KBM-7 (cell line): Measurements from ENCODE around the gene ADGRF4.

Experiments
- DNase-seq: peaks from one replicate; pipeline ENCODE4 v3.0.0-alpha.2; 2015
- in situ Hi-C: fragments of 300-500 bp; cut with MboI; formaldehyde crosslinking; loops from 2 replicates; pipeline ENCODE4 v1.14.3; 2020; ENCODE audit warnings: low sequenced_read_pairs, low pct_unique_long_range_greater_than_20kb, mixed read lengths

ADGRF4 gene, protein sequence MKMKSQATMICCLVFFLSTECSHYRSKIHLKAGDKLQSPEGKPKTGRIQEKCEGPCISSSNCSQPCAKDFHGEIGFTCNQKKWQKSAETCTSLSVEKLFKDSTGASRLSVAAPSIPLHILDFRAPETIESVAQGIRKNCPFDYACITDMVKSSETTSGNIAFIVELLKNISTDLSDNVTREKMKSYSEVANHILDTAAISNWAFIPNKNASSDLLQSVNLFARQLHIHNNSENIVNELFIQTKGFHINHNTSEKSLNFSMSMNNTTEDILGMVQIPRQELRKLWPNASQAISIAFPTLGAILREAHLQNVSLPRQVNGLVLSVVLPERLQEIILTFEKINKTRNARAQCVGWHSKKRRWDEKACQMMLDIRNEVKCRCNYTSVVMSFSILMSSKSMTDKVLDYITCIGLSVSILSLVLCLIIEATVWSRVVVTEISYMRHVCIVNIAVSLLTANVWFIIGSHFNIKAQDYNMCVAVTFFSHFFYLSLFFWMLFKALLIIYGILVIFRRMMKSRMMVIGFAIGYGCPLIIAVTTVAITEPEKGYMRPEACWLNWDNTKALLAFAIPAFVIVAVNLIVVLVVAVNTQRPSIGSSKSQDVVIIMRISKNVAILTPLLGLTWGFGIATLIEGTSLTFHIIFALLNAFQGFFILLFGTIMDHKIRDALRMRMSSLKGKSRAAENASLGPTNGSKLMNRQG

DNA sequence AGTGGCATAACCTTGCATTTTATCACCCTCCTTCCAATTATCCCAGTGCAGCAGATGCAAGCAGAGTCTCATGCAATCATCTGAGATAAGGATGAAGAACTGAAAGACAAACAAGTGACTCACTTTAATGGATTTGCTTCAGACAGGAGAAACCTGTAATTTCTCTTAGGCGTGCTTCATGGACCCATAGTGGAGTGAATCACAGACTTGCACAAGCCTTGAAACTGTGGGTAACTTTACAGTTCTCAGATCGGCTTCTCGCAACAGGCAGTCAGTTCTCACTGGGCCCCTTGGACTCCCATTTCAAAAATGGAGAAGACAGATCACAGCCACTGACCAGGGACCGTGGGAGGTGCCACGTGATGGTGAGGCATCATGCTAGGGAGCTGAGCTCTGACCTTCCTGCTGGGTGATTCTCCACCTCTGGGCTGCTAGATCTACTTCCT is at the start of gene ADGRF4:
ADGRF4 (plus strand) TSS at position 239 of the 446 bp plus-strand sequence. CDS start 8,666 bp downstream, outside the sequence.
- in situ Hi-C loops: no loop called here
- no peak for DNase-seq

DNA sequence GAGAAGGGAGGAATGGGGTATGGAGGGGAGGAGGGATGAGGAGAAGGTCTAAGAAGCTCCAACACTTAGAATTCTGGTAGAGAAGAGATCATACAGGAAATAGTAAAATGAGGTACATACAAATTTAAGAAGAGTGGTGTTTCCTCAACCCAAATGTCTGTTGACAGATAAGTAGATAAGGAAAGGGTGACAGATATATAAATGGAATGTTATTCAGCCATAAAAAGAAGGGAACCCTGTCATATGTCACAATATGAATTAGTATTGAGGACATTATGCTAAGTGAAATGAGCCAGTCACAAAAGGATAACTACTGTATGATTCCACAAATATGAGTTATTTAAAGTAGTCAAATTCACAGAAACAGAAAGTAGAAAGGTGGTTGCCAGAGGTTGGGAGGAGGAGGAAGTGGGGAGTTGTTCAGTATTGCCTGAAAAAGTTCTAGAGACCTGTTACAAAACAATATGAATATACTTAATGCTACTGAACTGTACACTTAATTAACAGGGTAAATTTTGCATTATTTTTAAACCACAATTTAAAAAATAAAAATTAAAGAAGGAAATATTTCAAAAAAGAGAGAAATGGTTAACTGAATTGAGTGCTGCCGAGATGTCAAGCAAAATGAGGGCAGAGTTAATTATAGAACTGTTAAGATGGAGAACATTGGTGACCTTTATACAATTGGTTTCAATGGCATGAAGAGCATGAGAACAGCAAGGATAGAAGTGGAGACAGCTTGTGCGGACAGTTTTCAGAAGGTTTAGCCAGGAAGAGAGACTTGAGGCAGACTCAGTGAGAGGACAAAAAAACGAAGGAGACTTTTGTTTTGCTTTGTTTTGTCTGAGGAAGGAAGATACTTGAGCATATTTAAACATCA is 47.6 kb upstream of the ADGRF4 start:
- no peak for DNase-seq
- in situ Hi-C loops: no loop called here

DNA sequence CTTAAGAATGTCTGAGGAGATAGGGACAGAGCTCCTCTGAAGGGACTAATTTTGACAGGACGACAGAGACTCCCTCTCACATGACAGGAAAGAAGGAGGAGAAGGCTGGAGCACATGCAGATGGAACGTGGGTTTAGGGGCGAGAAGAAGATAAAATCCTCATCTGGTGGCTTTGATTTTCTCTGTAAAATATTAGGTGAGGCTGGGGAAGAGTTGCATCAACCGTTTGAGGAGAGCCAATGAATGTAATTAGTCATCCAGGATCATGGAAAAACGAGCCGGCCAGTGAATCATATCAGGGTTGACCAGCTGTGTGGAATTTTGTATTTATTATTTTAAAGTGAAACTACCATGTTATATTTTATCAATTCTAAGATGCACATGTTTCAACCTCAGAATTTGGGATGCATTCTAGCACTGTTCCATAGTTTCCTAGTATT is 46.9 kb upstream of the ADGRF4 start:
- in situ Hi-C loops: no loop called here
- no peak for DNase-seq

DNA sequence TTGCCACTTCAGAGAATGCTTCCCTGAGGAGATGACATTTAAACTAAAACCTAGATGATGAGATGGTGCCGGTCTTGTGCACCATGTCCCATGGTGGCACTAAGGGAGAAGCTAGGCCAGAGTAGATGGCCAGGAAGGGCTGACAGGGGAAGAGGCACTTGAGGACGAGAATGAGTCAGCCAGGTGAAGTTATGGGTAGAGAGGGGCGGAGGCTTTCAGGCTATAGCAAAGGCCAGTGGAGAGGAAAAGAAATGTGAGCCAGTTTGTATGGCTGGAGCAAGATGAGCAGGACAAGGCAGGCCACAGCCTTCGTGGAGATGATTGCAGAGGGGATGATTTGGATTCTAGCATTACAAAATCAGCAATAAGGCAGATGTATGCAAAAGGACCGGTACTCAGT is 44.7 kb upstream of the ADGRF4 start:
- DNase-seq: no peak
- in situ Hi-C loops: no loop called here

DNA sequence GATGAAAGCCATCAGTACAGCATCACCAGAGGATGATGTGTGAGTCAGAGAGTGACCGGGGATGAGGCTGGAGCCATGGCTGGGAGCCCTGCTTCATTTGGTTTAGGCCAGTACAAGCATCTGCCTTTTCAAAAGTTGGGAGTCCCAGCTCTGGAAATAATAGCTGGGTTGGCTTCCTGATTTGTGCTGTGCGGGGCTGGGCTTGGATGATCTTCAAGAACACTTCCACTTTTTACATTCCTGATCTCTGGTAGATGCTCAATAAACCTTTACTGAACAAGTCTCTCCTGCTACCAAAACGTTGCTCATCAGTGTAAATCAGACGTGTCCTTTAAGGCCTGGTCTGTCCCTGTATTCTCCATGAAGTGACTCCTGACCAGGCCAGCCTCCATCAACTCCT is 44.1 kb upstream of the ADGRF4 start:
- no peak for DNase-seq
- in situ Hi-C loops: no loop called here

DNA sequence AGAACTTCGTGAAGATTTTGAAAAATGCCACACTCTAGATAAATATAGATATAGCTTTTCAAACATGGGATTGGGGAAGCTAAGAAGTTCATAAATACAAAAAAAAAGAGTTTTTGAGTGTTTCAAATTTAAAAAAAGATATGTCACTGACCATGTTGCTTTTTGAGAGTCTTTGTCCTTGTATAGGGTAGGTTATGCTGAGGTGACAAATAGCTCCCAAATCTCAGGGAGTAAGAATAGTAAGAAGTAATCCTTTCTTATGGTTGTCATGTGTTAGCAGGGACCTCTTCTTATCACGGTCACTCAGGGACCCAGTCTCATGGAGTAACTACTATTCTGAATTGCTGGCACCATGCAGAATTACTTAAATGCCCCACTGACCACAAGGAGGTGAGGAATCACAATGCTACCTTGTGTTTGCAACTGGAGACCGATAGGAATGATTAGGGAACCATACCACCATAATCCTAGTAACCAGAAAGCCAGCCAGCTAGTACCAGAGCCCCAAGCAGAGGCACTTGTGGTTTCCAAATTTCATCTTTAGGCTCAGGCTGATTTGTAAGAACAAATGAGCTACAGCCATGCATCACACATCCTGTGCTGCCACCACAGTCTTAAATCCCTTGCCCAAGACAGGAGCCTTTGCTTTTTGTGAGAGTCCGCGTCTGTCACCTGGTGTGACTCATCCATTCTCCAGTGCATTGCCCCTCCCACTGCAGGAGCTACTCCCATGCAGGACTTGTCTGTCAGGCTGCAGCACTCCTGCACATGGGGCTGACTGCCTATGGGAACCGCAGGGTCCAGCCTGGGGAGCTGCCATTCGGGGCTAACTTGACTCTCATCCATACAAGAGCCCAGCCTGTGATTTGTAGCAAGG is 42.4 kb upstream of the ADGRF4 start:
- in situ Hi-C loops: no loop called here
- DNase-seq: no peak

DNA sequence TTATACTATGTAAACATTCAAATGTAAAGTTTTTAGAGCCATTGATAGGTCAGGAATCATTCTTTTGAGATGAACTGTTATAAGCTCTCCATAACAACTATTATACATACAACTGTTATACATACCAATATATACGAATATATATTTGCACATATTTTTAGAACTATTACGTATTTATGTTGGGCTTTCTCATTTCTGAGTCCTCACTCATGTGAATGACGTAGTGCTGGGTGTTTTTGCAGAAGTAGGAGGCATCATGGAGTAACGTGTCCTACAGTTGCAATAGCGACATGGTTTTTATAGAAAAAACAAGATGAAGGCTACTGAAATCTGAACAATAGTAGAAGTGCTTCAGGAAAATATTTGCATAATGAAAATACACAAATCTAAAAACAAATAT is 36.4 kb upstream of the ADGRF4 start:
- in situ Hi-C loops: no loop called here
- no peak for DNase-seq

DNA sequence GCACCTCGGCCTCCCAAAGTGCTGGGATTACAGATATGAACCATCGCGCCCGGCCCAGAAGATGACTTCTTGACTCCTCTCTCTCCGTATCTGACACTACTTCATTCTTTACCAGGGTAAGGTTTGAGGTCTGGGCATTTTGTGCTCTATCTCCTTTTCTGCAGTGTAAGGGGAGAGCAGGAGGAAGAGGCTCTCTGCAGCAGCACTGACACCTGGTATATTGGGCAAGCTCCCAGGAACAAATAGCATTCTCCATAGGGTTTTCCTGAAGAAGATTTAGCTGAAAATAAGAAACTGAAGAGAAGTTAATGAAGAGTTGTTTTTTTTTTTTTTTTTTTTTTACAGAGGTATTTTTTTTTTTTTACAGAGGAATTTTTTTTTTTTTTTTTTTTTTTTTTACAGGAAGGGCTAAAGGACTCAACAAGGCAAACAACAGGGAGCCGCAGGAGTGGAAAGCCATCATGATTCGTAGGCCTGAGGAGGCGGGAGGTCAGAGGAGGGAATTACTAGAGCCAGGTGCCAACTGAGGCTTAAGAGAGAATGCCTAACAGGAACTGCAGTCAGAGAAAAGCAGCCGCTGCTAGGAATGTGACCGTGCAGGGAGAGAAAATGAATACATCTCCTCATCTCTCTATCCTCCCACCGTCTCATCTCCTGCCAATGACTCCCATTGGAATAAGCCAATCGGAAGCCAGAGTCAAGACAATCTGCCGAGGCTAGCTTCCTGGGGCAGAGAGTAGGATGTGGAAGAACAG is 34.7 kb upstream of the ADGRF4 start:
- DNase-seq: no peak
- in situ Hi-C loops: no loop called here

DNA sequence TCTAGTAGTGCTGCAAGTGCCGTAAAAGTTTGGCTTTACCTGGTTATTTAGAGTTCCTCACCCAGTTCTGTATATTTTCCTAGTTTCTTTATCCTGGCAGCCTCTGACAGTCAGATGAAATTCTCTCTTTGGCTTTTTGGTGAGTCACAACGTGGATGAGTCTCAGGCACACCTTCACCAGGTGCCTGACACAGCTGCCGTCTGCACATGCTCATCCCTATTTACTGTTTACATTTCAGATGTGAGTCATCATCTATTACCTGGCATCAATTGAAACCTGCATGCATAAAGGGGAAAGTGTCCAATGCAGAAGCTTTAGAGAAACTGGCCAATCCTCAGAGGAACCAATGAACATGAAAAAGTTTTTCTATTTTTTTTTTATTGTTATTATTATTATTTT is 33.3 kb upstream of the ADGRF4 start:
- in situ Hi-C loops: no loop called here
- DNase-seq: no peak

DNA sequence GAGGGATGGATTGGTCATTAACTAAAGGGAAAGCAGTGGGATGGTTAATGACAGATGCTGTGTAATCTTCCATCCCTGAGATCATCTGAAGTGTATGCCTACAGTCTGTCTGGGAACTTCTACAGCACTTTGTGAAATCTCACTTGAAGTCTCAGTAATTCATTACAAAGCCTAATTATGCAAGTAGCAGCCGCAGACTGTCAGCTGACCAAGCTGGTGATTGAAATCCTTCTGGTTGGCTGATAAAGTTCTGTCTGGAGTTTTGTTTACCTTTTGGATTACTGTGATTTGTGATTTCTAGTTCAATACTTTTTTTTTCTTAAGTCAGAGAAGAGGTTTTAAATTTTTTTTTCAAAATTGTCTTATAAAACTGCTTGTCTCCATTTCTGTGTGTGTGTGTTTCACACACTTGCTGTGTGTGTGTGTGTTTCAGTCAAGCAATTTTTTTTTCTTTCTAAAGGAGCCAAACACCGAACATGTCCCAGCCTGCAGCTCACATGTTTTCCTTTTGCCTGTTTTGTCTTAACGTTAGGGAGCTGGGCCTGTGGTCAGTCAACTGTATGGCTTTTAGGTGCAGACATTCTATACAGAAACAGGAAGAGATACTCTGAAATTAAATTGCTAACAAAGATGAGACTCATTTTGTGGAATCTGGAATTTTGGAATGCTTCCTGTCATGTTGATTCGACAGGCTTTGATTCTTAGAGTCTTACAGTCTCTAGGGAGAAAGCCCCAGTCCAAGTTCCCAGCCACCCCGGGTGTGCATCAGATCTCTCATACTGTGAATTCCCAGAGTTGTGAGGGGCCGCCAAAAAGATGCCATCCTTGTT is 28.5 kb upstream of the ADGRF4 start:
- in situ Hi-C loops: no loop called here
- no peak for DNase-seq

DNA sequence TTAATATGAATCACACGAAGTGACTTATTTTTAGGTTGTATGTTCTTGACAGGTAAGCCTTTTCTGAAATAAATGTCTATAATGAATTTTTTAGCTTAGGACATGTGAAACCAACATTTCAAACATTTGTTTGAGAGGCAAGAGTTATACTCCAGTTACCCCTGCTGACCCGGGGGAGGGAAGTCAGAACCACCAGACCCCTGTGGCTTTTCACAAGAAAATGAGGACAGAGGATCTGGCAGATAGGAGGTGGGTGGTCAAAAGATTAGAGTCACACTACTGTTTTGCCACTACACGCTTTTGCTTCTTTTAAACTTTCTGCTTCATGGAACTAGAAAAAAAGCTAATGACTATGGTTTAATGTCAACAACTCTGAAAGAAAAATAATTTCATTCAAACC is 27.5 kb upstream of the ADGRF4 start:
- in situ Hi-C loops: no loop called here
- no peak for DNase-seq

DNA sequence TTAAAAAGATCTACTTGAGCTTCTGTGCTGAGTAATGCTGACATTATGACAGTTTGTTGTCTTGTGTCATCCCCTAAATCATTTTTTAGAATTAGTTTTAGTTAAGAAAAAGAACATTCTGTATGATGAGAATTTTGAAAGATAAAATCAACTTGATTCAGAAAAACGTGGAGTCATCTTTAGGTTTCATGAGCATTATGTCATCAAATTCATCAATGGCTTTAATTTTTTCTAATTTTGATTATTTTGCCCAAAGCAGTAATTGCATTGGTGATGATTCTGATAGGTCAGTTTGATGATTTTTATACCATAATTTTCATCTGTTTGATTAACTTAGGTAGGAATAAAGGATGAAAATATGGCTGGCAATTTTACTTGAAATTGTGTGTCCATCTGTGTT is 26.6 kb upstream of the ADGRF4 start:
- in situ Hi-C loops: no loop called here
- DNase-seq: no peak

DNA sequence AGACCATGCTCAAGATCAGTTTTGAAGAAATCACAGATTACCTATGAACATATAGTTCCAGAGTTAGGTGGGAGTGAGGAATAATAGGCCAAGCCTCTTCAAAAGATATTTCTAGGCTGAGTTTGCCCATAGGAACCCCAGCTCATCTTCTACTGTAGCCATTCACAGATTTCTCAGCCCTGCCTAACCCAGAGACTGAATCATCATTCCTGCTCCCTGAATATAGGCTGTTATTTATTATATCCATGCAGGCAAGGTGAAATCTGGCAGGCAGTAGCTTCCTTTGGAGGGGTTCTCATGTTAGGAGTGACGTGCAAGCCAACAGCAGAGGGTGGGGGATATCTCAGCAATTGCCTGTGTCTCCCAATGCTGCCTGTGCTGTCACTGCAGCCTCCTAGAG is 25.6 kb upstream of the ADGRF4 start:
- in situ Hi-C loops: no loop called here
- no peak for DNase-seq

DNA sequence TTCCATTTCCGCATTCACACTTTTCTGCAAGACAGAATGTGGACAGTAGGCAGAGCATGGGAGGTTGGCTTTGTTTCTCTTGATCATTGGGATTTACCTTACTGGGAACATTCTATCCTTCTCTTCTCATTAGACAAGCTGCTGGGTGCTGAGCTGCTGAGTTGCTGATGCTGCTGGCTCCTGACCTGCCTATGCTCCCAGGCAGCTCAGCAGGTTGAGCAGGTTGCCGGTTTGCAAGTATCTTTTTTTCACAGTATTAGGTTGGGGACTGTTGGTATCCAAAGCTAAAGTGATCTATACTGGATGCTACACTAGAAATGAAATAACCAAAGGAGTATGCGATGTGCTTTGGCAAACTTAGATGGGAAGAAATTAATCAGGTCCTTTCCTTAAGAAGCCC is 23.7 kb upstream of the ADGRF4 start:
- in situ Hi-C loops: no loop called here
- DNase-seq: no peak

DNA sequence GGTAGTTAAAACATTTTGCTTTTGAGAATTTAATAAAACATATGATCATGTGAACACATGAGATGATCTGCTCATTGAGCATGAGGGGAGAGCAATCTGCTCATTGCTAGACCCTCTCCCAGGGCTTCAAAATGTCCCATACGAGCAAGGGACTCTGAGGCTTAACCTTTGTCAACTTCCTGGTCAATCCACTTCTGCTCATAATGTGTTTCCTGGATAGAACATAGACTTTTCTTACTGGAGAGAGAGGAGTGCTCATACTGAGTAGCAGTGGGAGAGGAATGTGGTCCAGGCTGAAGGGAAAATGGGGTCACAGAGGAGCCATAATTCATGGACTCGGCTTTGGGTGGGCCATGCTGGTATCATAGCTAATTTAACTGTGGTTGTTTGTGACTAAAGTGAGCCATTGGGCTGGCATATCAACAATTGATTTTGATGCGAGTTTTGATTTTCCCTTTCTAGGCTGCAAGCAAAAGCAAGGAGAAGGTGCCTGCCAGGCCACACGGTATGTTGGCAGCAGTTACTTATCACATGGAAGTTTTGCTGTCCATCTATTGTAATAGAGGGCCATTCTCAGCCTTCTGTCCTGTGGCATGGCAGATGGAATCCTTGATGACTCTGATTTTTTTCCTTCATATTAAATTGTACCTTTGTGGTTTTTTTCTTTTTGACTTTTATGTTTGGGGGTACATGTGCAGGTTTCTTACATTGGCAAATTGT is 20.8 kb upstream of the ADGRF4 start:
- no peak for DNase-seq
- in situ Hi-C loops: no loop called here

DNA sequence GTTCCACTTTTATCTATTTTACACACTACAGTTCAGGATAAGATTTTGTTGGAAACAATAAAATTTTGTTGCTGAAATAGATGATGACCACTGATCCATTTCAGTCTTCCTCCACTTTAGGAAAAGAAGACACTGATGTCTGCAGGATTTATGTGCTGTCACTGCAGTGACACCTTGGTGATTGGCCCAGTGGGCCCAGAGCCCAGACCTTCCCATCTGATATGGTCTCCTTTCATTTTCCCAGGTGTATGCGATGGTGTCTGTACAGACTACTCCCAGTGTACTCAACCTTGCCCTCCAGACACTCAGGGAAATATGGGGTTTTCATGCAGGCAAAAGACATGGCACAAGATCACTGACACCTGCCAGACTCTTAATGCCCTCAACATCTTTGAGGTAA is 19.6 kb upstream of the ADGRF4 start:
- in situ Hi-C loops: no loop called here
- no peak for DNase-seq
